Thyroid gland (tissue), 4 donors: ENCODE results near the gene MEAK7.

Experiments
- CTCF ChIP-seq, 6 experiments: fragments of 200-600 bp in 3 of 6; fragments of 450-650 bp in 3 of 6; sonication (generic) in 3 of 6; IDR thresholded peaks; one replicate each; pipeline ENCODE4 v1.5.1; 2016 to 2019; ENCODE audit warnings: antibody characterized with exemption in 6 of 6, mild to moderate bottlenecking in 2 of 6, inconsistent platforms in 1 of 6, moderate library complexity in 1 of 6
- POLR2A ChIP-seq, 2 donors: fragments of 450-650 bp; IDR thresholded peaks; one replicate each; pipeline ENCODE4 v1.6.1; 2017; ENCODE audit warnings: antibody characterized with exemption in 2 of 2, mild to moderate bottlenecking in 2 of 2, moderate library complexity in 1 of 2

- TF ChIP-seq CTCF (IDR thresholded peaks at IDR 0.05) (no peak), POLR2A (IDR thresholded peaks at IDR 0.05) (no peak)
Measured at GRCh38 chr16:84529607-84530006, 25.1 kb upstream of the MEAK7 start.
